ENCODE measurements around the gene POLD2.

POLD2 gene

GRCh38 chr7:44152971-44153947, 29.9 kb upstream of the POLD2 start:
- in situ Hi-C loops (cut with MboI; ENCODE audit: low sequenced_read_pairs) = no loop called here

- in situ Hi-C loops (cut with MboI; ENCODE audit: low sequenced_read_pairs) = no loop called here
Observed at GRCh38 chr7:44151956-44152355, 28.6 kb upstream of the POLD2 start.

- in situ Hi-C loops (cut with MboI; ENCODE audit: low sequenced_read_pairs) = no loop called here
Observed at GRCh38 chr7:44150966-44151941, 27.9 kb upstream of the POLD2 start.

DNA sequence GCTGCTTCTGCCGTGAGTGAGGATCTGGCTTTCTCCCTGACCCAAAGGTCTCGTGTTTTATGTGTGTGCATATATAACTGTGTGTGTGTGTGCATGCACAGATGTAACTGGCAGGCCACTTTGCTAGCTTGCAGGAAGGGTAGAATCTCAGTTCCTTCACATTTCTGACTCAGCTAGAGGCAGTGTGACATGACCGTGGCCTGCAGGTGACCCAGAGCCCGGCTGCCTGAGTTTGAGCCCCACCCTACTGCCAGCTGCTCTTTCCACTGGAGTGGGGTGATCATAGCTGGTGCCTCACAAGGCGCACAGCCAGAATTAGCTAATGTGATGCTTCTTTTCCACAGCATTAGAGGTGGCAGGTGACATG, 27.1 kb upstream of the POLD2 start:
- in situ Hi-C loops (cut with MboI; ENCODE audit: low sequenced_read_pairs) = no loop called here

GRCh38 chr7:44149571-44150465, 26.5 kb upstream of the POLD2 start:
- in situ Hi-C loops (cut with MboI; ENCODE audit: low sequenced_read_pairs) = no loop called here

GRCh38 chr7:44148961-44149536, 25.7 kb upstream of the POLD2 start:
- in situ Hi-C loops (cut with MboI; ENCODE audit: low sequenced_read_pairs) = no loop called here

DNA sequence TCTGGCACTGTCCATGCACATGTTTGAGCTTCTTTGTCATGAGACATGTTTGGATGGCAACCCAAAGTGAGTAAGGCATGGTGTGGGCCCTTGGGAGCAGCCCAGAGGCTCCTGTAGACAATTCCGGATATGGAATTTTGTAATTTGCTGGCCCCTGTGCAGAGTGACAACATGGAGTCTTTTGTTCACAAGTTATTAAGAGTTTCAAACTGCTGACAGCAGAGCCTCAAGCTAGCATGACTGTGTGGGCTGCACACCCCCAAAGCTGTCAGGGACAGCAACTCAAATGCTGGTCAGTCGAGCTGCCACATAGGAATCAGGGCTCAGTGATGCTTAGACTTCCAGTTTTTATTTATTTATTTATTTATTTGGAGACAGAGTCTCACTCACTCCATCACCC, 24.8 kb upstream of the POLD2 start:
- in situ Hi-C loops (cut with MboI; ENCODE audit: low sequenced_read_pairs) = no loop called here

DNA sequence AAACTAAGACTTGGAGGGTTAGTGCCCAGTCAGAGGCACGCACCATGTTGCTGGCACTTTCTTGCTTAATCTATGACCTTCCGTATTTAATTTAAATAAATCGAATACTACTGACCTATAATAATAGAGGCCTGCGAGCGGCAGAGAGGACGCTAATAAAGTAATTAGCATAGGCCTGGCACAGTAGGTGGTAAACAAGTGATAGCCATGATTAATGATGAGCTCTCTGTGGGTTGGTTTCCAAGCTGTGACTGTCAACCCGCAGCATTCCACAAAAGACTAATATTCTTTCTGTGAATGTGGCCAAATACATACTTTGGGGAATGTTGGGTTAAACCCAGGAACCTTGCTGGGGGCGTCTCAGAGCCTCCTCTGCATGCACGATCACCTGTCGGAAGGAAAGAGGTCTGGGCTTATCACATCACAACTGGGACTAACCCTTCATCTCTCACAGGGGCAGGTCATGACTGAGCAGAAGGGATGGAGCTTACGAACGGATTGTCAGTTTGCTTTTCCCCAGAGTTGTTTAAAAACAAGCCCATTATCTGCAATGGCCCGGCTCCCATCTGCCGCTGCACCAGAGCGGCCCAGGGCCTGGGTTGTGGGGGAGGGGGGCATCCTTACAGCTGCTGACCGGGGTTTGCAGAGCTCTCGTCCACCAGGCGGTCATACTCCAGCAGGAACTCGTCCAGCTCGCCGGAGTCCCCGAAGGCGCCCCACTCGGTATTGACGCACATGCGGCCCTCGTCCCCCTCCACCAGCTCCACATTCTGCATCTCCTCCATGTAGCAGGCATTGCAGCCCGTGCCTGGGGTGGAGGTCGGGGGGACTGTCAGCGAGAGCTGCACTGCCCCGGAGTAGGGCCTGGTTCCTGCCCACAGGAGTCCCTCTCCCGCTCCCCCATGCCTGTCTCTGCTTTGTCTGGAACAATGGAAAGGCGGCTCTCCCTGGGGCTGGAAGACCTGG, 24.0 kb upstream of the POLD2 start:
- in situ Hi-C loops (cut with MboI; ENCODE audit: low sequenced_read_pairs) = no loop called here

GRCh38 chr7:44145969-44146911, 22.9 kb upstream of the POLD2 start:
- in situ Hi-C loops (cut with MboI; ENCODE audit: low sequenced_read_pairs) = no loop called here

DNA sequence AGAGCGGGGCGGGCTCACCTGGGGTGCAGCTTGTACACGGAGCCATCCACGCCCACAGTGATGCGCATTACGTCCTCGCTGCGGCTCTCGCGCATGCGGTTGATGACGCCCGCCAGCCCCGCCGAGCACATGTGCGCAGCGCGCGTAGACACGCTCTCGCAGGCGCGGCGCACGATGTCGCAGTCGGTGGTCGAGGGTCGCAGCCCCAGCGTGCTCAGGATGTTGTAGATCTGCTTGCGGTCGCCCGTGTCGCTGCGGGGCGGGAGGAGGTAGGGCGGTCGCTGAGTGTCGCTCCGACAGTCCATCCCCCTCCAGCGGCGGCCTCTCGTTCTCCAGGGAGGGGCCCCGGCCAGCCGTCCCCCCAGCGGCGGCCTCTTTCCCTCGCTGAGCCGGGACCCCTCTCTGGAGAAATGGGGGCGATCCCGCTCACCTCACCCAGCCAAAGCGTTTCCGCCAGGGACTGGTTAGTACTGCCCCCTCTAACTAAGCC, 22.2 kb upstream of the POLD2 start:
- in situ Hi-C loops (cut with MboI; ENCODE audit: low sequenced_read_pairs) = no loop called here

- in situ Hi-C loops (cut with MboI; ENCODE audit: low sequenced_read_pairs) = no loop called here
Observed at GRCh38 chr7:44144968-44145478, 21.7 kb upstream of the POLD2 start.

DNA sequence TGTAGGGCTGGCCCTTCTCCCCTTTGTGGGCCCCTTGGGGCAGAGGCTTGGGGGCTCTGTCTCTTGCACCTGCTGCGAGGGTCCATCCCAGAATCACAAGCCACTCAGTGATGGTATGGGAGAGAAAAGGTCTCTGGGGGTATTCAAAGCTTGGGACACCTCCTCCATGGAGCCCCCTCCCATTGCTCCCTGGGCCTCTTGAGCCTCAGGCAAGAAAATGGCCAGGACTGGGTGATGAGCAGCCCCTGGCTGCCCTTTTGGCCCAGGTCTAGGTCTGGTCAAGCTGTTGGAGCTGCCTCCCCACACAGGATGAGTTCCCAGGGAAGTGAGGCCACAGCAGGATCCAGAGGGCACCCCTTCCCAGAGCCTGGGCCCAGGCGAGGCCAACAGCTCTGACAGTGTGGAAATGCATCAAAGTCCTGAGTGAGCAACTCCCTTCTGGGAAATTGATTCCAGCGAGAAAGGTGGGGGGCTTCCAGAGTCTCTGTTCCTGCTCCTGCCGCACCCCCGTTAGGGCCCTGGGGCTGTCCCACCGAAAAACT, 21.1 kb upstream of the POLD2 start:
- in situ Hi-C loops (cut with MboI; ENCODE audit: low sequenced_read_pairs) = no loop called here

DNA sequence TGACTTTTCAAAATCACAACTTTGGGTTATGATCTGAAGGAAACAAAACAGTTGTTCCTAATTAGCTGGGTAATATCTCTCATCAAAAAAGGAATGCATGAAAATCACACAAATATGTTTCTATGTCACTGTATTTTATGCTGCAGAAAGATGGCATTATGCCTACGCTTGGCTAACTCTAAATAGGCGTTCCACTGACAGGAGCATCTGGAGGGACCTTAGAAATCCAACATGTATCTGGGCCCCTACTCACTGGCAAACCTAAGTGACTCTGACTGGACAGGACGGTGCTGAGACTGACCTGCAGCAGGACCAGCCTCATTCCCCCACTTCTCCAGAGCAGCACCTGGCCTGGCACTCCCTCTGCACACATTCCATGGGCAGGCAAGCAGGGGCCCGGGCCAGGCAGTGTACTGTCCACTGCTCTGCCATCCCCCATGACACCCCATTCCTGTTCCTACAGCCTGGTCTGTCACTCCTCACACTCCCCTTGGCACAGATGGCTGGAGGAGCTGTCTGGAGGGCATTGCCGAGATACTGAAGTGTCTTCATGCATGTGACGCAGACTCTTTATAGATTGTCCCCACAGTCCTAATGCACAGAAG, 20.4 kb upstream of the POLD2 start:
- in situ Hi-C loops (cut with MboI; ENCODE audit: low sequenced_read_pairs) = no loop called here

- in situ Hi-C loops (cut with MboI; ENCODE audit: low sequenced_read_pairs) = no loop called here
Observed at GRCh38 chr7:44142028-44142427, 18.7 kb upstream of the POLD2 start.

DNA sequence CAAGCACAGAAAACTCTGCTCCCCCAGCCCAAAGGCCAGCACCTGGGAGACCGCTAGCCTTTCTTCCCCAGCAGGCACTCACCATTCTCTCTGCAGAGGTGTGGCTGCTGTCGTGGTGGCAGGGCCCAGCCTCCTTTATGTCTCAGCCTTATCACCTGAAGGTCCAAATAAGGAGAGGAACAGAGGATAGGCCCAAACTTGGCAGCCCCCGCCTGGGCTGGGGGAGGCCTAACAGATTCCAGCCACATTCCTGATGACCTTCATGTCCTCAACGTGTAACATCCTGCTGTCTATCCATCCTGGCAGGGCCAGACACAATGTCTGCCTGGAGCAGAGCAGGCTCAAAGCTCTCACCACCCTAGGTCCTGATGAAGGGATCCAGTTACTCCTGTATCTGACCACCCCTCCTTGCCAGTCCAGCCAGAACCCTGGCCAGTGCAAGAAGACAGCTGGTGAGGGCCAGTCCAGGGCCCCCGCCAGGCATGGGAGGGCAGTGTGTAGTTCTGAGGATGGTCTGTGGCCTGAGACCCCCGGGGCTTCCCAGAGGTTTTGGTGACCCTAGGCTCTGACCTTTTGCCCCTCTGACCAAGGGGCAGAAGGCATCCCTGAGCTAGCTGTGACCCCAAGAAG, 18.0 kb upstream of the POLD2 start, which contains the start of gene MYL7:
Gene MYL7 (minus strand): TSS at position 112 of the 630 bp plus-strand sequence. CDS start 27 bp downstream, at position 85.
- in situ Hi-C loops (cut with MboI; ENCODE audit: low sequenced_read_pairs) = no loop called here

GRCh38 chr7:44140341-44140740, 17.0 kb upstream of the POLD2 start:
- in situ Hi-C loops (cut with MboI; ENCODE audit: low sequenced_read_pairs) = no loop called here
